HUES6 (cell line): ENCODE results near the gene ZFPM1.
A peak's percentile ranks its signal among the peaks of the same experiment; 100 is the strongest.

Source experiments
- H3K27ac ChIP-seq: 2 replicates; pipeline ENCODE4 v1.7.0; 2013; ENCODE audit warnings: low read depth, mild to moderate bottlenecking, low read length, inconsistent platforms
- H3K27me3 ChIP-seq: 2 replicates; pipeline ENCODE4 v1.6.1; 2013; ENCODE audit warnings: low read length; ENCODE audit not compliant: control insufficient read depth, insufficient read depth
- H3K36me3 ChIP-seq: 2 replicates; pipeline ENCODE4 v1.6.1; 2013; ENCODE audit warnings: low read length; ENCODE audit not compliant: control insufficient read depth, insufficient read depth
- H3K4me1 ChIP-seq: 2 replicates; pipeline ENCODE4 v1.6.1; 2013; ENCODE audit warnings: low read length; ENCODE audit not compliant: control insufficient read depth, insufficient read depth
- H3K4me3 ChIP-seq: 2 replicates; pipeline ENCODE4 v1.5.1; 2013; ENCODE audit warnings: low read depth, low read length
- H3K9ac ChIP-seq: one replicate; pipeline ENCODE4 v1.6.1; 2013; ENCODE audit warnings: mild to moderate bottlenecking, low read length
- H3K9me3 ChIP-seq: 2 replicates; pipeline ENCODE4 v1.6.1; 2013; ENCODE audit warnings: low read depth, low read length; ENCODE audit not compliant: control insufficient read depth, insufficient read depth

Gene ZFPM1

GRCh38 chr16:88444826-88445582, 8.1 kb upstream of the ZFPM1 start:
- Histone ChIP-seq H3K36me3 (no peaks in the 10 kb centered on the region), H3K9me3 (no peaks in the 10 kb centered on the region), H3K27ac (no peak overlapping the region), H3K4me1 (peaks cover 7% of the 10 kb centered on the region; the same call in 1 of the 2 replicates), H3K9ac (no peak overlapping the region), H3K27me3 (peaks cover 13% of the 10 kb centered on the region; the same call in 1 of the 2 replicates), H3K4me3 (no peak overlapping the region)

- Histone ChIP-seq H3K4me1 (peaks cover 7% of the 10 kb centered on the region; the same call in 1 of the 2 replicates), H3K36me3 (no peaks in the 10 kb centered on the region), H3K9me3 (no peaks in the 10 kb centered on the region), H3K27ac (no peak overlapping the region), H3K4me3 (no peak overlapping the region), H3K9ac (no peak overlapping the region), H3K27me3 (peaks cover 19% of the 10 kb centered on the region)
Measured at GRCh38 chr16:88445583-88445960, 7.5 kb upstream of the ZFPM1 start.

GRCh38 chr16:88446061-88446460, 7.0 kb upstream of the ZFPM1 start:
- Histone ChIP-seq H3K27me3 (peaks cover 24% of the 10 kb centered on the region), H3K27ac (no peak overlapping the region), H3K4me3 (no peak overlapping the region), H3K36me3 (no peaks in the 10 kb centered on the region), H3K9ac (no peak overlapping the region), H3K4me1 (peaks cover 7% of the 10 kb centered on the region; the same call in 1 of the 2 replicates), H3K9me3 (no peaks in the 10 kb centered on the region)

GRCh38 chr16:88446736-88447135, 6.3 kb upstream of the ZFPM1 start:
- H3K36me3 ChIP-seq: no peaks in the 10 kb centered on the region
- no peaks in the 10 kb centered on the region for H3K9me3 ChIP-seq
- H3K9ac ChIP-seq: no peak overlapping the region
- no peak overlapping the region for H3K4me3 ChIP-seq
- H3K27ac ChIP-seq: no peak overlapping the region
- H3K27me3 ChIP-seq: peaks cover 30% of the 10 kb centered on the region
- peaks cover 8% of the 10 kb centered on the region for H3K4me1 ChIP-seq

- no peak overlapping the region for H3K9ac ChIP-seq
Measured at GRCh38 chr16:88447881-88448280, 5.2 kb upstream of the ZFPM1 start.

GRCh38 chr16:88448461-88449266, 4.4 kb upstream of the ZFPM1 start:
- no peak overlapping the region for H3K27ac ChIP-seq
- no peaks in the 10 kb centered on the region for H3K9me3 ChIP-seq
- peaks cover 39% of the 10 kb centered on the region for H3K27me3 ChIP-seq
- no peak overlapping the region for H3K4me3 ChIP-seq
- peaks cover 9% of the 10 kb centered on the region for H3K4me1 ChIP-seq
- no peak overlapping the region for H3K9ac ChIP-seq
- H3K36me3 ChIP-seq: no peaks in the 10 kb centered on the region

More at GRCh38 chr16:88447881-88448280, 5.2 kb upstream of the ZFPM1 start:
- H3K4me3 ChIP-seq: no peak overlapping the region
- H3K27ac ChIP-seq: no peak overlapping the region
- peaks cover 9% of the 10 kb centered on the region for H3K4me1 ChIP-seq
- H3K9me3 ChIP-seq: no peaks in the 10 kb centered on the region
- H3K27me3 ChIP-seq: peaks cover 38% of the 10 kb centered on the region
- H3K36me3 ChIP-seq: no peaks in the 10 kb centered on the region

- H3K27me3 ChIP-seq: peaks cover 41% of the 10 kb centered on the region
- no peak overlapping the region for H3K9ac ChIP-seq
- H3K4me3 ChIP-seq: no peak overlapping the region
- no peak overlapping the region for H3K27ac ChIP-seq
- H3K36me3 ChIP-seq: no peaks in the 10 kb centered on the region
- H3K4me1 ChIP-seq: peaks cover 12% of the 10 kb centered on the region
- H3K9me3 ChIP-seq: no peaks in the 10 kb centered on the region
Measured at GRCh38 chr16:88449267-88449561, 3.9 kb upstream of the ZFPM1 start.

GRCh38 chr16:88451586-88452481, 1.2 kb upstream of the ZFPM1 start:
- peaks cover 25% of the 10 kb centered on the region for H3K4me1 ChIP-seq
- H3K4me3 ChIP-seq: peak overlapping the region; percentile 81
- H3K36me3 ChIP-seq: no peaks in the 10 kb centered on the region
- H3K9me3 ChIP-seq: no peaks in the 10 kb centered on the region
- H3K27ac ChIP-seq: no peak overlapping the region
- H3K9ac ChIP-seq: no peak overlapping the region
- peaks cover 65% of the 10 kb centered on the region for H3K27me3 ChIP-seq

- peak overlapping the region; percentile 68; the same call in 1 of the 2 replicates for H3K27ac ChIP-seq
- H3K9me3 ChIP-seq: no peaks in the 10 kb centered on the region
- peaks cover 25% of the 10 kb centered on the region for H3K4me1 ChIP-seq
- peak overlapping the region; percentile 81 for H3K4me3 ChIP-seq
- H3K27me3 ChIP-seq: peaks cover 70% of the 10 kb centered on the region
- H3K36me3 ChIP-seq: no peaks in the 10 kb centered on the region
- no peak overlapping the region for H3K9ac ChIP-seq
Measured at GRCh38 chr16:88452482-88453216, 431 bp upstream of the ZFPM1 start.
